Stimulated activated naive CD4-positive, alpha-beta T cell treated with Interleukin-2 at 50 U/mL for 16 hours (primary cell): ENCODE measurements around the gene GADD45GIP1.
A peak's percentile ranks its signal among the peaks of the same experiment; 100 is the strongest.
"Not testable (repeated sequence)": the region's sequence is repeated elsewhere in the genome, so short reads cannot be mapped to it uniquely, and the experiment has no call there.

Experiments used
- DNase-seq: peaks from one replicate; lab custom pipeline; 2025; lab: John Stamatoyannopoulos, UW

The GADD45GIP1 gene

DNA sequence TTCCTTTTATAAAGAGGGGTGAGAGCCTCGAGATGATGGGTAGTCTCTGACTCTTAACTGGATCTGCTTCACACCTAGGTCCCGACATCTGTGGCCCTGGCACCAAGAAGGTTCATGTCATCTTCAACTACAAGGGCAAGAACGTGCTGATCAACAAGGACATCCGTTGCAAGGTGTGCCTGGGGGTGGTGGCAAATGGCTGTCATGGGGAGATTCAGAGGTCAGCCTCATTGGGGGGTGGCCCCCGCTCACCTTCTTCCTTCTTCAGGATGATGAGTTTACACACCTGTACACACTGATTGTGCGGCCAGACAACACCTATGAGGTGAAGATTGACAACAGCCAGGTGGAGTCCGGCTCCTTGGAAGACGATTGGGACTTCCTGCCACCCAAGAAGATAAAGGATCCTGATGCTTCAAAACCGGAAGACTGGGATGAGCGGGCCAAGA lies 17.0 kb downstream of the GADD45GIP1 start:
- DNase-seq: no peak

- peak; percentile 48 for DNase-seq
Observed at GRCh38 chr19:12938779-12939601, 18.0 kb downstream of the GADD45GIP1 start.

DNA sequence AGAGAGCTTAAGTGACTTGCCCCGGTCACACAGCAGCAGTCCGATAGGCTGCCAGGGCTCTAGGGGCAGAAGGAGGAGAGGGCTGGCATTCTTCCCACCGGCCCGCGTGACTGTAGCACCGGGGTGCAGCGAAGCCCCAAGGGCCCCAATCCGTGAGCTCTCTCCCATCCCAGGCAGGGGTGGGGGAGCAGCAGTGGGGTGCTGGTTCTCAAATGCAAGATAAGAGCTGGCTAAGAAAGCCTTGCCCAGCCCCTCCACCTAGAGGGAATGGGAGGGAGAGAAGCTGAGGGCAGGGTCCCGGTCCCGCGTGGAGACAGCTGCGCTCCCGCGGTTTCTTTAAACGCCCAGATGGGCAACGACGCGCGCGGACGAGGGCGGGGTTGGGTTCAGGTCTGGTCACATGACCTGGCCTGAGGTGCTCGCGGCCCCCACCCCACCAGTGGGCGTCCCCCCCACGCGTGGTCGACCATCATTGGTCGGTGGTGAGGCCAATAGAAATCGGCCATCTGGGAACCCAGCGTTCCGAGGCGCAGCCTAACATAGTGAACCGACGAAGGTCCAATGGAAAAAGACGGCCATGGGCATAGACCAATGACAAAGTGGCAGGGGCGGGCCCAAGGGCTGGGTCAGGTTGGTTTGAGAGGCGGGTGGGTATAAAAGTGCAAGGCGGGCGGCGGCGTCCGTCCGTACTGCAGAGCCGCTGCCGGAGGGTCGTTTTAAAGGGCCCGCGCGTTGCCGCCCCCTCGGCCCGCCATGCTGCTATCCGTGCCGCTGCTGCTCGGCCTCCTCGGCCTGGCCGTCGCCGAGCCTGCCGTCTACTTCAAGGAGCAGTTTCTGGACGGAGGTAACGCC lies 18.9 kb downstream of the GADD45GIP1 start, which contains the start of gene CALR:
TSS of gene CALR (plus strand) at position 683 of the 852 bp plus-strand sequence. CDS start at position 754, 71 bp downstream.
- peak; percentile 100 for DNase-seq

DNA sequence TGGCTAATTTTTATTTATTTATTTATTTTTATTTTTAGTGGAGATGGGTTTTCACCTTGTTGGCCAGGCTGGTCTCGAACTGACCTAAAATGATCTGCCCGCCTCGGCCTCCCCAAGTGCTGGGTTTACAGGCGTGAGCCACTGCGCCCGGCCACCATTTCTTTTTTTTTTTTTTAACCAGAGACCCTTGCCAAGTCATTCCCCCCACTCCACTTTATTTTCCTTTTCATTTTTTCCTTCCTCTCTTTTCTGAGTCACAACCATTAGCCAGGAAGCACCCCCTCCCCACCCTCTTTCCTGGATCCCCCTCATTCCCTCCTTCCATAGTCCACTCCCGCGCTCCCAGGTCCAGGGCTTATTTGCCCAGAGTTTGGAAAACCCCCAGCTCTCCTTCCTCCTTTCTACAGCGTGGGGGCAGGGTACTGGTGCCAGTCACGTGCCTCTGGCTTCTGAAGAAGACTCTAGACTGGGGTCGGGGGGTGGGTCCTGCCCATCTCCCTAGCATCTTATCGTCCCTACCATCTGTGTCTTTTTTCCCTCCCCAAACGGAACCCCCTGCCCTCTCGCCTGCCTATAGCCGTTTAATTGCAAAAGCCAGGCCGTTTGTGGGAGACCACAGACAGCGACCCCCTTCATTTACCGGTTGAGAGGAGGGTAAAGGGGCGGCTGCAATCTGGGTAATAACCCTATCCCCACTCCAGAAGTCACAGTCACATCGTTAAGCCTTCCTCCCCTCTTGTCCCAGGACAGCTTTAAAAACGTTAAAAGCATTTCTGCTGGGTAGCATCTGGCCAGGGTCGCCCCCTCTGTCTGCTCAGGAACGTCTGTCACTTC lies 19.7 kb downstream of the GADD45GIP1 start:
- no peak for DNase-seq

DNA sequence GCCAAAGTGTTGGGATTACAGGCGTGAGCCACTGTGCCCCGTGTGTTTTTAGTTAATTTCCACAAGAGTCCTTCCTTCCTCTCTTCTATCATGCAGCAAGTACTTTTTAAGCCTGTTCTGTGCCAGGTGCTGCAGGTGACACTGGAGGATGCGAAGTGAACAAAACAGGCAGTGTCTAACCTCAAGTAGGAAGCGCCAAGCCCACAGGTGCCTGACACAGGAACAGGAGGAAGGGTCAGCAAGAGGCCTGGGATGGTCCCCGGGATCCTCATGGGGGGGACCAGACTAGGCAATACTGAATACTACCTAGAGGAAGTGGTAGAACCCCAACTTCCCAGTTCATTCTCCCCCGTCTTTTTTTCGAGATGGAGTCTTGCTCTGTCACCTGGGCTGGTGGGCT lies 20.4 kb downstream of the GADD45GIP1 start:
- no peak for DNase-seq

DNA sequence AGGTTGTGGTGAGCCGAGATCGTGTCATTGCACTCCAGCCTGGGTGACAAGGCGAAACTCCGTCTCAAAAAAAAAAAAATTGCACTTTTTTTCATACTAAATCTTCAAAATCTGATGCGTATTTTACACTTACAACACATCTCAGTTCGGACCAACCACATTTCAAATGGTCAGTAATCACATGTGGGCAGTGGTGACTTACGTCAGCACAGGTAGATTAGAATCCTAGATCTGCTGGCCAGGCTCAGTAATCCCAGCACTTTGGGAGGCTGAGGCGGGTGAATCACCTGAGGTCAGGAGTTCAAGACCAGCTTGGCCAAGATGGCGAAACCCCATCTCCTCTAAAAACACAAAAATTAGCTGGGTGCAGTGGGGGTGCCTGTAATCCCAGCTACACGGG lies 22.0 kb downstream of the GADD45GIP1 start:
- DNase-seq: no peak

- DNase-seq: peak; percentile 89
Observed at GRCh38 chr19:12933287-12934072, 23.5 kb downstream of the GADD45GIP1 start, which contains the start of gene FARSA. FARSA (minus strand) TSS chr19:12933711; CDS start chr19:12933696, 15 bp downstream.

DNA sequence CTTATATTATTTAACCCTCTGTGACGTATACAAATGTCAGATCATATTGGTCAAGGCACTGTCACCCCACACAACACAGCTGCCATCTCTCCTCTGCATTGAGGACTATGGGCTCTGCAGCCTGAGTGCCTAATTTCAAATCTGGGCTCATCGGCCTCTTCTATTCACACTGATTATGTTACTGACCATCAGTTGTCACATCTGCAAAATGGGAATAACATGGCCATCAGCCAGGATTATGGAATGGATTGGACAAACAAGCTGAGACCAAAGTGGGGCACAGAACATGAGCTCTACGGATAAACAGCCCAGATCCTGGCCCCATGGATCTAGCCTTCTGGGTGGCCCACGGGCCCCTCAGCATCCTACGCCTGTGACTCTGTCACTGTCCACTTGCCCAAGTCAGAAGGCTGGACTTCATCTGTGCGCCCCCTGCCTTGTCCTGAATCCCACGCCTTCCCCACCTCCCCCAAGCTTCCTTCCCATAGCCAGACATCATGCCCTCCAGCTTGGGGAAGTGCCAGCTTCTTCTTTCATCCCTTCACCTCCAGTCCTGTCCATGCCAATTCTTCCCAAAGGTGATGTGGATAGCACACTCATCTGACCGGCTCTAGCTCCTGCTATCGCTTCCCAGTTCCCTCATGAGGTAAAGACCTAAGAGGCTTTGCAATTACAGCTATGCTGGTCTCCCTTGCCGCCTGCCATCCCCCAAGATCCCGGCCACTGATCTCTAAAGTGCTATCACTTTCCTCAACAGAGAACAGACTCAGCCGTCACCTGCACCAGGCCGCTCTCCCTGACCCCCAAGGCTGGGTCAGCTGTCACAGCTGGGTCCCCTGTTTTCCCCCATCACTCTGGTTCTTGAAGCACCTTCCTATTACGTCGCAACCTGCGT lies 24.4 kb downstream of the GADD45GIP1 start:
- DNase-seq: no peak

- no peak for DNase-seq
Observed at GRCh38 chr19:12930002-12930645, 26.9 kb downstream of the GADD45GIP1 start.

DNA sequence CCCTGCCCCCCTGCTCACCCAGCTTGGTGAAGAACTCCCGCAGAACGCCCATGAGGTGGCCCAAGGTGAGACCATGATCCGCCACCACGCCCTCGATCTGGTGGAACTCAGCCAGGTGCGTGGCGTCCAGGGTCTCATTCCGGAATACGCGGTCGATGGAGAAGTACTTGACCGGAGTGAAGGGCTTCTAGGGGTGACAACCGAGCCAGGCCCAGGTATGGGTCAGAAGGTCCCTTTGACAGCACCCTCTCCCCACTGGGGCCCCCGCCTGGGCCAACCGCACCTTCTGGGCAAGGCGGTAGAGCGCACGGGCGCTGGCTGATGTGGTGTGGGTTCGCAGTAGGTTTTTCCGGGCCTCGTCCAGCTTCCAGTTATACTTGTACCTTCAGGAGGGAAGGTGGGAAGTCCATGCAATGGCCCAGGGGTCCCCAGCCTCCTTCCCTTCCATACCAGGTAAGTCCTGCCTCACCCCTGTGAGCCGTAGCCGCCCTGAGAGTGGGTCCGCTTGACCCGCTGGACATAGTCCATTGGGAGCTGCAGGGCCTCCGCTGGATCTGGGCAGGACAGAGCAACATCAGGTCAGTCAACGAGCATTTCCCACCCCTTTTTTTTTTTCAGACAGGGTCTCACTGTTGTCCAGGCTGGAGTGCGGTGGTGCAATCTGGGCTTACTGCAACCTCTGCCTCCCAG lies 32.3 kb downstream of the GADD45GIP1 start:
- DNase-seq: no peak

GRCh38 chr19:12922959-12923358 lies 34.1 kb downstream of the GADD45GIP1 start:
- no peak for DNase-seq

- DNase-seq: no peak
Observed at GRCh38 chr19:12921047-12921446, 36.0 kb downstream of the GADD45GIP1 start.

DNA sequence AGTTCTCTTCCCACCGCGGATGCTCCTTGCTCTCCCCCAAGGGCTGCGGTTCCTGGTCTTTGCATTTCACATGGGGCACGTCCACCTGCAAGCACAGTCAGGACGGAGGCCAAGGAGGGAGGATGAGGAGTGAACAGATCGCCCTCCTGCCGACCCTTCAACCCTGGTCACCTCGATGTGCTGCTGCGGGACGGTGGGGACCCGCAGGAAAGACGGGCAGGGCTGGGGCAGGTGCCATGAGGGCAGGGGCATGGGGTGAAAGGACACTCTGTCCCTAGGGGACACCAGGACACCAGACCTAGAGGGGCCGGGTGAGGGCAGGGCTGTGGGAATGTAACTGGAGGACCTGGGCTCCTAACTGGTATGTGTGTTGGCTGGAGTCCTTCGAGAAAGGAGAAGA lies 38.8 kb downstream of the GADD45GIP1 start:
- no peak for DNase-seq

- not testable (repeated sequence) for DNase-seq
Observed at GRCh38 chr19:12915860-12916259, 41.2 kb downstream of the GADD45GIP1 start.

GRCh38 chr19:12913851-12914690 lies 43.0 kb downstream of the GADD45GIP1 start:
- peak; percentile 15 for DNase-seq

- no peak for DNase-seq
Observed at GRCh38 chr19:12913011-12913561, 43.9 kb downstream of the GADD45GIP1 start.

DNA sequence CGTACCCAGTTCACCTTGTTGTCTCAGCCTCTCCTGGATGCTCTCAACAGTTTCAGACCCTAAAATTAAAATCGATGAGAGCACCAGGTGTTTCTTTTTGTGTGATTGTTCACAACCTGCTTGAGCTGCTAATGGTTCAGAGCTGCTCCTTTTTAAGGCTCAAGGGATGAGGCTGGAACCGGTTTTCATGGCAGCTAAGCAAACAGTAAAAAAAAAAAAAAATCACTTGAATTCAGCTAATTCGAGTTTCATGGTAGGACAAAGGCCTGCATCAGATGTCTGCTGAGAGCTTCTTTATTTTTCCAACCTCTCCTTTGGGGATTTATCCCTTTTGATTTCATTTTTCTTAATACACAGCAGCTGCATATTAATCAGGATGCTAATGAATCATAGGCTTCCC lies 44.5 kb downstream of the GADD45GIP1 start:
- DNase-seq: no peak

- no peak for DNase-seq
Observed at GRCh38 chr19:12907166-12907565, 49.9 kb downstream of the GADD45GIP1 start.
